GM06990 (cell line): ENCODE results near the gene ACAP2.

Source experiments
- DNase-seq: peaks from one replicate; pipeline ENCODE4 v3.0.0-alpha.2; 2011; ENCODE audit not compliant: insufficient read length; ENCODE audit errors: extremely low read depth
- H3K27me3 ChIP-seq: replicated peaks from 2 replicates; pipeline ENCODE4 v1.6.0; 2011; ENCODE audit warnings: low read length; ENCODE audit not compliant: control insufficient read depth, insufficient read depth
- H3K36me3 ChIP-seq: 2 replicates; pipeline ENCODE4 v1.5.1; 2011; ENCODE audit warnings: low read length; ENCODE audit not compliant: control insufficient read depth, insufficient read depth
- H3K4me3 ChIP-seq: replicated peaks from 2 replicates; pipeline ENCODE4 v1.5.1; 2011; ENCODE audit warnings: low read depth, mild to moderate bottlenecking, control low read depth, low read length
- CTCF ChIP-seq: IDR thresholded peaks from 2 replicates; pipeline ENCODE4 v1.5.1; 2011; ENCODE audit warnings: low read length, control low read depth, mild to moderate bottlenecking, inconsistent platforms; ENCODE audit not compliant: insufficient read depth, poor library complexity, severe bottlenecking

ACAP2 gene

DNA sequence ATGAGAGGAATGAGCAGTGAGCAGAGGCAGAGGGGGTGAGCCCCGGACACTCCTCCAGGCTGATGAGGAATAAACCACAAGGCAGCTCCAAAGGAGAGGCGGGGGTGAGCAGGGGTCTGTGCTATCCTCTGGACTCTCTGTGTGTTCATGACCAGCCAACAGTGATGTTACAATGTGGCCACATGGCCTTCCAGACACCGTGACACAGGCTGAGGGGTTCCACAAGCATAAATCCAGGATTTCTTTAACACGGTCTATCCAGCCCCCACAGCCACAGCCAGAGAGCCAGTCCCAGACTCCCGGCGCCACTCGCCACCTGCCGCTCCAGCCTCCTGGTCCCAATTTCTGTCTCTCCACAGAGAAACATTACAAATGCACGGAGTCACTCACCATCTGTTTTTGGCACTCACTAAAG is 196.2 kb downstream of the ACAP2 start:
- H3K4me3 ChIP-seq = no peak overlapping the region
- H3K36me3 ChIP-seq = no peaks in the 10 kb centered on the region; the same call in 1 of the 2 replicates
- TF ChIP-seq CTCF = no peak
- DNase-seq = no peak
- no peaks in the 10 kb centered on the region for H3K27me3 ChIP-seq

DNA sequence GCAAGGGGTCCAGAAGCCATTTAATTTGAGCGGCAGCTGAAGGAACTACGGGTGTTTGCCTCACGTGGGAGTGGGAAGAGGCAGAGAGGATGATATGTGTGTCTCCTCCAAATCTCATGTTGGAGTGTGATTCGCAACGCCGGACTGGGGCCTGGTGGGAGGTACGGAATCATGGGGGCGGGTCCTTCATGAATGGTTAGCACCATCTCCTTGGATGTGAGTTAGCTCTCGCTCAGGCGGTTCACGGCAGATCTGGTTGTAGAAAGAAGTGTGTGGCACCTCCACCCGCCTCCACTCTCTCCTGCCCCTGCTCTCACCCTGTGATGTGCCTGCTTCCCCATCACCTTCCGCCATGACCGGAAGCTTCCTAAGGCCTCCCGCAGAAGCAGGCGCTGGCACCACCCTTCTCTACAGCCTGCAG is 197.3 kb downstream of the ACAP2 start:
- H3K36me3 ChIP-seq = no peaks in the 10 kb centered on the region; the same call in 1 of the 2 replicates
- no peak for TF ChIP-seq CTCF
- DNase-seq = no peak
- no peaks in the 10 kb centered on the region for H3K27me3 ChIP-seq
- H3K4me3 ChIP-seq = no peak overlapping the region

DNA sequence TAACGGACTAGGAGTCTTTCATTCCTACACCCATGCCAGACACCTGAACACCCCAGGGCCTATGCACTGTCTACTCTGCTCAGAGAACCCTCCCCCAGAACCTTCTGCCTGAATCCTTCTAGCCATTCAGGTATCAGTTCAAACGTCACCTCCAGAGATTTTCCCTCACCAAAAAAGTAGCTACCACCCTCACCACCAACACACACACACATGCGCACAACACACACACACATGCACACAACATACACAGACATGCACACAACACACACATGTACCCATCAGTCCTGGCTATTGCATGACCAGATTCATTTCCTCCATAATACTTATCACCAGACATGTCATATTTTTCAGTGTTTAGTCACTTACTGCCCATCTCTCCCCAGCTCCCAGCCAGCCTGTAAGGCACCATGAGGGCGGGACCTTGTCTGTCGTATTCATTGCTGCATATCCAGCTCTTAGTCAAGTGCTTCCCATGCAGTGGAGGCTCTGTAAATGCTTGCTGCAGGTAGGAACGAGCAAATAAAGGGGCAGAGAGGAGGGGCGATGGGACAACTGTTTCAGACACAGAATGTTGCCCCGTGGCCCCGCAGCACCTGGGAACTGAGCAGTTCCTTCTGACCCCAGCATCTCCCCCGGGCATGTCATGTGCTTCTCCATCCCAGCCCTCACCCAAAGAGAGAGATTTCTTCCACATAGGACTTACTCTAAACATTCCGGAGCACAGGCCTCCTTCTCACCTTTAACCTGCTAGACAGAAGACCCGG is 201.0 kb downstream of the ACAP2 start:
- Histone ChIP-seq H3K4me3 (no peak overlapping the region), H3K27me3 (no peaks in the 10 kb centered on the region), H3K36me3 (no peaks in the 10 kb centered on the region)
- TF ChIP-seq CTCF = no peak
- no peak for DNase-seq

- no peaks in the 10 kb centered on the region for H3K27me3 ChIP-seq
- H3K36me3 ChIP-seq = no peaks in the 10 kb centered on the region; the same call in 1 of the 2 replicates
- DNase-seq = no peak
- TF ChIP-seq CTCF = no peak
- H3K4me3 ChIP-seq = no peak overlapping the region
Observed at GRCh38 chr3:195240939-195241338, 201.9 kb downstream of the ACAP2 start.

- Histone ChIP-seq H3K27me3 (no peaks in the 10 kb centered on the region), H3K36me3 (no peaks in the 10 kb centered on the region; the same call in 1 of the 2 replicates), H3K4me3 (no peak overlapping the region)
- no peak for DNase-seq
- no peak for TF ChIP-seq CTCF
Observed at GRCh38 chr3:195240171-195240701, 202.6 kb downstream of the ACAP2 start.
